ENCODE measurements around the gene JMJD1C. TPM values are rescaled to one million over a fixed set of nuclear protein-coding genes. Genes with fewer than 3 reads are reported as not detected.

Gene JMJD1C
- total RNA-seq, 2 experiments from 2014 or later = 99.2 to 118 TPM

DNA sequence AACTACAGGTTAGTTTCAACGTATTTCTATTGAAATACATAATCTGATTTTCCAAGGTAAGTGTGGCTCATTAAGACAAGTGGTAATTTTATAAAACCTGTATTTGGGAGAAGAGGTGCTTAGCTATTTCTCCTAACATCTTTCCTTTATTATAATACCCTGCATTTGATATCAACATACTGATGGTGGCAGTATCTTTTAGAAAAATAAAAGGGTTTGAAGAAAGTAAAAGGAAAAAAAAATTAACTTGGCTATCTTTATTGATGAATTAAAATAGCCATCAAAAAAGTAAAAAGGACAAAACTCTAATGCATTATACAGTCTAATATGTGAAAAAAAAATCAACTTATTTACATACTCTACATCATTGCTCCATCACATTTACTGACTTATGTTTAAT lies 264.7 kb downstream of the JMJD1C start:
- ChIA-PET CTCF (ENCODE audit: unreplicated experiment) (no interaction called here), POLR2A (interaction anchor here (0.6 to 1.8 kb wide), 7 partner anchors 8 to 142 kb away, joined by 3 to 5 read pairs (median 3); no protein-coding TSS in a partner anchor)
- H3K9me3 ChIP-seq (ENCODE audit: low read length) = no peaks in the 10 kb centered on the region
- H2AFZ ChIP-seq (ENCODE audit: low read length) = no peak overlapping the region
- H3K9me2 ChIP-seq (ENCODE audit: insufficient read depth, low read length) = no peaks in the 10 kb centered on the region
- DNase-seq (ENCODE audit: low spot score) = no peak
- no peak overlapping the region for H3K4me3 ChIP-seq (ENCODE audit: low read depth, low read length, poor library complexity, severe bottlenecking)
- H3K27ac ChIP-seq (ENCODE audit: low read depth, low read length, poor library complexity, severe bottlenecking) = no peak overlapping the region
- H3K36me3 ChIP-seq (ENCODE audit: insufficient read depth, low read length) = peaks cover 91% of the 10 kb centered on the region
- no peak overlapping the region for H3K4me2 ChIP-seq (ENCODE audit: low read length)
- BruUV-seq (replicated peaks) = no TSS peak
- peaks cover 10% of the 10 kb centered on the region for H3K4me1 ChIP-seq (ENCODE audit: insufficient read depth, low read length, poor library complexity, severe bottlenecking)
- H3K79me2 ChIP-seq (ENCODE audit: insufficient read depth, low read depth, low read length) = peaks cover 34% of the 10 kb centered on the region; the same call in 1 of the 2 replicates
- TF ChIP-seq EZH2phosphoT487 (IDR thresholded peaks at IDR 0.05; ENCODE audit: borderline replicate concordance, low read depth, low read length) = no peak
- TF ChIP-seq, protein P1, sequence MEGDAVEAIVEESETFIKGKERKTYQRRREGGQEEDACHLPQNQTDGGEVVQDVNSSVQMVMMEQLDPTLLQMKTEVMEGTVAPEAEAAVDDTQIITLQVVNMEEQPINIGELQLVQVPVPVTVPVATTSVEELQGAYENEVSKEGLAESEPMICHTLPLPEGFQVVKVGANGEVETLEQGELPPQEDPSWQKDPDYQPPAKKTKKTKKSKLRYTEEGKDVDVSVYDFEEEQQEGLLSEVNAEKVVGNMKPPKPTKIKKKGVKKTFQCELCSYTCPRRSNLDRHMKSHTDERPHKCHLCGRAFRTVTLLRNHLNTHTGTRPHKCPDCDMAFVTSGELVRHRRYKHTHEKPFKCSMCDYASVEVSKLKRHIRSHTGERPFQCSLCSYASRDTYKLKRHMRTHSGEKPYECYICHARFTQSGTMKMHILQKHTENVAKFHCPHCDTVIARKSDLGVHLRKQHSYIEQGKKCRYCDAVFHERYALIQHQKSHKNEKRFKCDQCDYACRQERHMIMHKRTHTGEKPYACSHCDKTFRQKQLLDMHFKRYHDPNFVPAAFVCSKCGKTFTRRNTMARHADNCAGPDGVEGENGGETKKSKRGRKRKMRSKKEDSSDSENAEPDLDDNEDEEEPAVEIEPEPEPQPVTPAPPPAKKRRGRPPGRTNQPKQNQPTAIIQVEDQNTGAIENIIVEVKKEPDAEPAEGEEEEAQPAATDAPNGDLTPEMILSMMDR (conservative IDR thresholded peaks at IDR 0.05; ENCODE audit: low read length) = peak; percentile 36; the same call in 1 of the 2 replicates
- H4K20me1 ChIP-seq (ENCODE audit: insufficient read depth, low read length) = peaks cover 5% of the 10 kb centered on the region; the same call in 1 of the 2 replicates
- intact Hi-C loops (cut with micrococcal nuclease; ENCODE audit: unreplicated experiment) = no loop called here

GRCh38 chr10:63200431-63200830 lies 265.3 kb downstream of the JMJD1C start:
- Histone ChIP-seq H4K20me1 (ENCODE audit: insufficient read depth, low read length) (no peaks in the 10 kb centered on the region; the same call in 1 of the 2 replicates), H3K79me2 (ENCODE audit: insufficient read depth, low read depth, low read length) (peaks cover 28% of the 10 kb centered on the region; the same call in 1 of the 2 replicates), H3K4me3 (ENCODE audit: low read depth, low read length, poor library complexity, severe bottlenecking) (no peak overlapping the region), H3K27ac (ENCODE audit: low read depth, low read length, poor library complexity, severe bottlenecking) (no peak overlapping the region), H3K36me3 (ENCODE audit: insufficient read depth, low read length) (peaks cover 90% of the 10 kb centered on the region), H3K9me3 (ENCODE audit: low read length) (no peaks in the 10 kb centered on the region), H3K9me2 (ENCODE audit: insufficient read depth, low read length) (no peaks in the 10 kb centered on the region), H3K4me1 (ENCODE audit: insufficient read depth, low read length, poor library complexity, severe bottlenecking) (peaks cover 6% of the 10 kb centered on the region), H2AFZ (ENCODE audit: low read length) (no peak overlapping the region), H3K4me2 (ENCODE audit: low read length) (no peak overlapping the region)
- ChIA-PET CTCF (ENCODE audit: unreplicated experiment) (no interaction called here), POLR2A (interaction anchor here (0.7 to 1.8 kb wide), 7 partner anchors 9 to 91 kb away, joined by 3 to 5 read pairs (median 3); no protein-coding TSS in a partner anchor)
- intact Hi-C loops (cut with micrococcal nuclease; ENCODE audit: unreplicated experiment) = no loop called here
- TF ChIP-seq, protein P1 (conservative IDR thresholded peaks at IDR 0.05; ENCODE audit: low read length) = no peak
- no peak for TF ChIP-seq EZH2phosphoT487 (IDR thresholded peaks at IDR 0.05; ENCODE audit: borderline replicate concordance, low read depth, low read length)
- BruUV-seq (replicated peaks) = no TSS peak
- DNase-seq (ENCODE audit: low spot score) = no peak

- no peak overlapping the region for H3K4me3 ChIP-seq (ENCODE audit: low read depth, low read length, poor library complexity, severe bottlenecking)
- intact Hi-C loops (cut with micrococcal nuclease; ENCODE audit: unreplicated experiment) = no loop called here
- no peak overlapping the region for H3K4me2 ChIP-seq (ENCODE audit: low read length)
- ChIA-PET POLR2A (interaction anchor here (0.7 to 1.9 kb wide), 7 partner anchors 10 to 659 kb away, joined by 3 to 13 read pairs (median 3); no protein-coding TSS in a partner anchor), CTCF (ENCODE audit: unreplicated experiment) (no interaction called here)
- TF ChIP-seq, protein P1 (conservative IDR thresholded peaks at IDR 0.05; ENCODE audit: low read length) = no peak
- TF ChIP-seq EZH2phosphoT487 (IDR thresholded peaks at IDR 0.05; ENCODE audit: borderline replicate concordance, low read depth, low read length) = no peak
- peaks cover 21% of the 10 kb centered on the region; the same call in 1 of the 2 replicates for H3K79me2 ChIP-seq (ENCODE audit: insufficient read depth, low read depth, low read length)
- H3K9me2 ChIP-seq (ENCODE audit: insufficient read depth, low read length) = no peaks in the 10 kb centered on the region
- H3K4me1 ChIP-seq (ENCODE audit: insufficient read depth, low read length, poor library complexity, severe bottlenecking) = no peaks in the 10 kb centered on the region
- BruUV-seq (replicated peaks) = no TSS peak
- no peaks in the 10 kb centered on the region for H3K9me3 ChIP-seq (ENCODE audit: low read length)
- H4K20me1 ChIP-seq (ENCODE audit: insufficient read depth, low read length) = no peaks in the 10 kb centered on the region; the same call in 1 of the 2 replicates
- no peak overlapping the region for H2AFZ ChIP-seq (ENCODE audit: low read length)
- H3K27ac ChIP-seq (ENCODE audit: low read depth, low read length, poor library complexity, severe bottlenecking) = no peak overlapping the region
- peaks cover 87% of the 10 kb centered on the region for H3K36me3 ChIP-seq (ENCODE audit: insufficient read depth, low read length)
- DNase-seq (ENCODE audit: low spot score) = no peak
Observed at GRCh38 chr10:63199716-63200115, 266.1 kb downstream of the JMJD1C start.
